Stimulated activated CD4-positive, alpha-beta T cell treated with anti-CD3 and anti-CD28 coated beads, Interleukin-12 subunit alpha, Interleukin-12 subunit beta, amount 100 ng/mL, for 48 hours (primary cell): ENCODE data around the gene CASP7.

Source experiments
- DNase-seq, 3 donors: peaks; one replicate each; pipeline ENCODE4 v3.0.0-alpha.2; 2020; ENCODE audit warnings: low read depth in 2 of 3, low spot score in 1 of 3

The CASP7 gene

DNA sequence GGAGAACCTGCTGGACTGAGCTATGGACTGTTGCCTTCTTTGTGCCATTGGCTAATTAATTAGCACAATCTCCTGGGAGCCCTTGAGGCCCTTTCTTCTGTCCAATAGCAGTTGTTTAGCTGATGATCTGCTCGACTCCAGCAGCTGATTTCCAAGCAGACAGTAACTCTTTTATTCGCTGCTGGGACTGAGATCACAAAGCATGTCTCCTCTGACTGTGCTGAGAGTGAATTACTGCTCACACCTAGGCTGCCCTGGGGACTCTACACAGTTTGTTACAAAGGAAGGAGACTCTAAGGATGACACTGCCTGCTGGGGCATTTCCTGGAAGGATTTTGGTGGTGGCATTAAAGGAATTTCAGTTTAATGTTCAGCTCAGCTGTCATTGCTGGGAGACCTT lies 31.4 kb downstream of the CASP7 start:
- no peak for DNase-seq

DNA sequence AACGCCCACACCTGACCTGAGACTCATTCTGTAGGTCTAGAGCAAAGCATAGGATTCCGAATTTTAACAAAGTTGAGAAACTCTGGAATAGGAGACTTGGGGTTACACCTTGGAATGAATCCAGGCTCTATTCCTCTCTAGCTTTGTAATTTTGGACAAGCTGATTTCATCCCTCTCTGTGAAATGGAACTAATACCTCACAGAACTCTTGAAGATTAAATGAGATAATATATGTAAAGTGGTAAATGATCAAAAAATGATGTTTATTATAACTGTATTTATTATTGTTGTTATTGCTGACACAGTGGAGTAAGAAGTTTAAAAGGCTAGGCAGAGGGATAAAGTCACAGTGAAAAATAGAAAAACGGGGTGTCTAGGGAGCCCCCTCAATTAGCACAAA lies 32.3 kb downstream of the CASP7 start:
- no peak for DNase-seq

DNA sequence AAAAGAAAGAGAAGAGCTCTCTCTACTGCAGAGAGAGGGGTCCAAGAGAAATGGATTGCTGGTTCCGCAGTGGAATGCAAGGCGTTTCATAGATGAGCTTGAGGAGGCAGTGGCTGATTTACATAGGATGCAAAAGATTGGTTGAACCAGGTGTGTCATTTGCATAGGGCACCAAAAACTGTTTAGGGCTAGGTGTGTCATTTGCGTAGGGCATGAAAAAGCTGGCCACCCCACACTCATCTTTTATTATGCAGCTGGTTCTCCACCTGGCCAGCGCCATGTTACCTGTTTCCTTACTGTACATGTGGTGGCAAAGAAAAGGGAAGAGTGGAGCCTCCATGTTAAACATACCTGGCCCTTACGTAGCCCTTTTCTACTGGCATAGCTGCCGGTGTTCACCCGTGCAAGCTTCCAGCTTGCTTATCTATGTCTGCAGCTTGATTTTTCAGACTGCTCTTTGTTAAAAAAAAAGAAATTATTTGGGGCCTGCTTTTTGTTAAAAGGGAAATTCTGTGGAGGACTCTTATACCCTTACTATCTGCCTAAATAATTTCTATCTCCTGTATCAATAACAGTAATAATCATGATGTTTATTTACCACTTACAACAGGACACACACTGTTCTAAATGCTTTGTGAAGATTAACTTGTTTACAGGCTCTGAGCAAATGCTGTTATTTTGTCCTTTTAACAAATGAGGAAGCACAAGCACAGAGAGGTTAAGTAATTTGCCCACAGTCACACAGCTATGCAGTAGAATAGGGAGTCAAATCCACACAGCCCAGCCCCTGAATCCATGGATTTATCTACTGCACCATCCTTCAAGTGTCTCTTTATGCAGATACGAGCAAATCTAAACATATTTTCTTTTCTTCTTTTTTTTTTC lies 33.3 kb downstream of the CASP7 start:
- DNase-seq = no peak

DNA sequence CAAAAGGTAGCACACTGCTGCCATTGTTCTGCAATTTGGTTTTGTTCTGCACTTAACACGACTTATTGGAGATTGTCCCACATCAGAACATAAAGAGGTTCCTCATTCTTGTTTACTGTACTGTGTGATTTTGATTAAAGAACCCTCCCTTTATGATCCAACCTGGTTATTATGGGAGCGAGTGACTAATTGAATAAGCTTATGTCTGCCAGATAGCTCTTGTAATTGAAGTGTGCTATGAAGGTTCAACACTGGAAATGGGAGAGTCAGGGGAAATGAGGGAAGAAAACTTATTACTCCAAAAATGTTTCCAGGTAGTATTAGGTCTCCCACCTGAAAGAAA lies 33.9 kb downstream of the CASP7 start:
- DNase-seq = no peak

DNA sequence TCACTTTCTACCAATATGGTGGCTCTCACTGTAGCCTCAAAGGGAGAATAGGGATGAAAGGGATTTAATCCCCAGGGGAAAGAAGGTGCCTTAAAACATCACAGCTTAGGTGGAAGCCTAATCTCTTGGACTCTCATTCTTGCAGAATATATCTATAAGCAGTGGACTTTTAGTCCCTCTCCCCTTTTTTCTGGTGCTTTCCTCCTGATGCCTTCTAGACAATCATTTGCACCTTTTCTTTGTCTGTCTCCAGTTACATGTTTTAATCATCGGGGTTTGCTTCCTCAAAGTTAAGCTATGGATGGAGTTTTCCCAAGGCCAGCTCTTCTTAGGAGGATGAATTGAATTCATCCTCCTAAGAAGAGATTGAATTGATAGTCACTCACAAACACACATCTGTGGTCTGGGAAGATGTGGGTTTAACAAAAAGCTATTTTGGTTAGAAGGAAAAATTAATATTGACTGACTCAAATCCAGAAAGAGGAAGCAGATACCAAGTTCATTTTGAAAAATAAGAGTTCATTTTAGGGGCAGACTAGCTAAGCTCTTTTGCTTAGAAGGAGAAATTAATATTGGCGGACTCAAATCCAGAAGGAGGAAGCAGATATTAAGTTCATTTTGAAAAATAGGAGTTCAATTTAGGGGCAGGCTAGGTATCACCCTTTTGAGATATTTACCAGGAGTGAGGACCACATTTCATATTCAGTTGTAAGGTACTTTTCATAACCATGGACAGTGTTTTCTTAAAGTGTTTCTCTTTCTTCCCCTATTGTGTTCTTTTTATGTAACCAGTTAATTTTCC lies 36.6 kb downstream of the CASP7 start:
- DNase-seq = no peak

DNA sequence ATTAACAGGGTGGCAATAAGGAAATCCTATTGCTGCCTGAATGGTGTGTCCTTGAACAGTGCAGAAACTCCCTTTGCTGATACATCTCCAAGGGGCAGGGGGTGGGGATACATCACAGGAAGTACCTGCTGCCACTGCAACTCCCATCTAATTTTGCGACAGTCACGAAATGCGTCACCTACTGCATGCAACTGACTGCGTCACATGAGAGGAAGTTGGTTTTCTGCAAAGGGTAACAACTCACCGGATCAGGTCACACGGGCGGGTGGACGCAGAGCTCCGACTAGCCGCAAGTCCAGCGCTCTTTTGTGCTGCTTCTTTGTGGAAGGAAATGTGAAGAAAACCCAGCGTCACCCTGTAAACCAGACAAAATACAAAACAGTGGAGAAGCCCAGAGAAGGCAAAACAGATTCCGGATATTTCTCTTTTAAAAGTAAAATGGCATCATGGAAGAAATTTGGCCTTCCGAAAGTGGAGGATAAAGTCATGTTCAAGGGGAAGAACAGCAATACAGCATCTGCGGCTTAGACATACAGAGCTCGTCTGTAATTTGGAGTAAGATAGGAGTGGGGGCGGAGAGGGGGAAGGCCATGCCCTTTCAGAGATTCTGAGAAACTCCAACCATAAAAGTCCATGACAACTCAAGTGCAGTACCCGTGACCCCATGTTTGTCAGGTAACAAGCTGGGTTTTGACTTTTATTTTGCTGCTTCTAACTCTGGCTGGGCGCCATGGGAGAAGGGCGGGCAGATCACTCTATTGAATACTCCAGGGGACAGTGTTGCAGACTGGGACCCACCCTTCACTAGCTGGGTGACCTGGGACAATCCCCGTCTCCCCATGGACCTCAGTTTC lies 39.5 kb downstream of the CASP7 start:
- DNase-seq = no peak

DNA sequence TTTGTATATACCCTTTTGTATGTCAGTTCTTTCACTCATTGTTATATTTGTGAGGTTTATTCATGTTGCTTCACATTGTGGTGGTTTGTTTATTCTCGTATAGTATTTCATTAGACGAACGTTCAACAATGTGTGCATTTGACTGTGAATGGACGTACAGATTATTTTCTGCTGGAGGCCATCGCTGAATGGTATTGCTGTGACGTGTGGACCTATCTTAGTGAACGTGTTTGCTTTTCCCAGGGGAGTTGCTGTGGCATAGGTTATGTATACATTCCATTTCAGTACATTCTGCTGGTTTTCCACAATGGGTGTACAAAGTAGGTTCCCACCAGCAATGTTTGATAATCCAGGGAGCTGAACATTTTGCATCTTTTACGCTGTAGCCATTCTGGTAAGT lies 40.7 kb downstream of the CASP7 start:
- no peak for DNase-seq

DNA sequence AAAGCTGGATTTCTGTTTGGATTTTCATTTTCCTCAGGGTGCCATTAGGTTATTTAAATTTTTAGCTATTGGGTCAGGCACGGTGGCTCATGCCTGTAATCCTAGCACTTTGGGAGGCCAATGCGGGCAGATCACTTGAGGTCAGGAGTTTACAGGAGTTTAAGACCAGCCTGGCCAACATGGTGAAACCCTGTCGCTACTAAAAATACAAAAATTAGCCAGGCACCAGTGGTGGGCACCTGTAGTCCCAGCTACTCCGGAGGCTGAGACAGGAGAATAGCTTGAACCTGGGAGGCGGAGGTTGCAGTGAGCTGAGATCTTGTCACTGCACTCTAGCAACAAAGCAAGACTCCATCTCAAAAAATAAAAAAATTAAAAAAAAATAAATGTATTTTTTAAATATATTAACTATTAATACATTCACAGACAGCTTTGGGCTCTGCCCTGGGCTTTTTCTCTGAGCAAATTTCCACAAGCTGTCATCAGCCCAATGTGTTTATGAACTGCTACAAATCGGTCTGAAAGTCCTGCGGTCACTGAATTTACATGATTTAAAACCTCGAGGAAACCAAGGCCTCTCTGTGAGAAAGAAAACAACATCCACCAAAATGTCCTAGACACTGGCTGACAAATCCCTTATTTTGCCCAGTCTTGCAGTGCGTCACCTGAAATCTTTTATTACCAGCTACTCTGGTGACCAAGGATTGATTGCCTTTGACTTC lies 52.6 kb downstream of the CASP7 start:
- no peak for DNase-seq

DNA sequence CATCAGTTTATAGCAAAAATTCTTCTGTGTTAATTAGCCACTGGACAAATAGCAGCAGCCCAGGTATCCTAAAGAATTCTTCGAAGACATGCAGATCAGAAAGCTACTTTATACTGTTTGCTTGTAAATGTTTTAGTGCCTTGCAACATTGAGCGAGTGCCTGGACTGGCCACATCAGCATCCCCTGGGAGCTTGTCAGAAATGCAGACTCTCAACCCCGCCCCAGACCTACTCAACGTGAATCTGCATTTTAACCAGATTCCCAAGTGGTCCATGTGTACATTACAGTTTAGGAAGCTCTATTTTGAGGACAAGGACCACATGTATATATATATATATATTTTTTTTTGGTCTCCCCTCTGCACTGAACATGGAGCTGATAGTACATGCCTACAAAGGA lies 53.3 kb downstream of the CASP7 start:
- no peak for DNase-seq

DNA sequence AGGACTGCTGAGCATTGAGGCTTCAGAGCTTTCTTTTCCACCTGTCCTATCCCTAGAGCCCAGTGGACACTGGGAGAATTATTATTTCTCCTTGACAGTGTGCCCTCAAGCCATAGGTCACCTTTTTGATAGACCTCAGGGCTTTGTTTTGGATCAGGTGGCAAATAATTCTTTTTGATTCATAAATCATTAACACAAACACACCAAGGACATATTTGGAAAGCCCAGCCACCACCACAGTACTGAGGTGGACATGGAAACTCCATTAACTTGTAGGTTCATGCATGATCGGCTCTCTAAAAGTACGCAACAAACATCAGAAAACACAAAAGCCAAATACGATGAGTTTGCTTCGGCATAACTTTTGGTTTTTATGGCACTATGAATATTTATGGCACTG lies 53.9 kb downstream of the CASP7 start:
- DNase-seq = no peak

DNA sequence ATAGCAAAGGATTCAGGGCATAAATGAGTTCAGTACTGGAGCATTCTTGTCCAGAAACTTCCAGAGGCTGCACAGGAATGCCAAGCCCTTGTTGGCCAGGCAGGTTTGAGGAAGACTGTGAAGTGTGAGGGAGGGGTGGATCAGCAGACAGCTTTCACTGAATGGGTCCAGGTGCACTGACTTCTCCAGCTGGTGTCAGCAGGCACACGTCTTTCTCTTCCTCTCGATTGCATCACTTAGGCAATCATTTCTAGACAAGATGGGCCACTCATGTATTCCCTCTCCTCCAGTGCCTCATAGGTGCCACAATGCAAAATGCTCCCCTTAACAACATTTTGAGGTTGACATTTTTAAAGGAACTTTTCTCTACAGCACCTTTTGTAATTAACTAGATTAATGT lies 56.2 kb downstream of the CASP7 start:
- DNase-seq = no peak

DNA sequence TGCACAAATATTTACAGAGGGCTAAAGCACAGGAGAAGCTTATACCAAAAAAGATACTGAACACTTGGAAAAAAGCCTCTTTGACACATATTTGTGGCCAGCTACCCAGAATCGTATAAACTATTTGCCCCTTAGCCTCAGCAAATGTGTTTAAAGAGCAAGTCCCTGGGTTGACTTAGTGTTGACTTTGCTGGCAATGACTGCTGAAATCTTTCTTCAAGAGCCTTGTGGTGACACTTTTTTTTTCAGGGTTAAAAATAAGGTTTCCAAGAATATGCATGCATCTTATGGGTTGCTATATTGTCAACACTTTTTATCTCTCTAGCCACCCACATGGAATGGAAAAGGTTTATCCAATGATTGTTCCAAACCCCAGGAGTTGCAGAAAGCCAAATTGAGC lies 56.9 kb downstream of the CASP7 start:
- no peak for DNase-seq

DNA sequence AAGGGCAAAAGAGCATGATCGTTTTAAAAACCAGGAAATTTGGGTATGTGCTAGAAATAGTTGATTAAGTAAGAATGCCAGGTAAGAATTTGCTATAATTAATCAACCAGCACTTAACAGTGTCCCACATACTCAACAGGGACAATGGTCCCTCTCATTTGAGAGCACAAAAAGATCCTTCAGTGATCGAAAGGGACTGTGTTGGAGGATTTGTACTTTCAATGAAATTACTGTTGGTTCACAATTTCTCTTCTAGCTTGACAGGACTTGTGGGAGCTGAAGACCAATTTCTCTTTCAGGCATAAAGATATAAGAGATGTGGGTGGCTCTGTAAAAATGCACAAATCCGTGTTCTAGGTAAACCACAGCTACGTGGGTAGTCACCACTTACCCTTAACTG lies 59.3 kb downstream of the CASP7 start:
- no peak for DNase-seq

DNA sequence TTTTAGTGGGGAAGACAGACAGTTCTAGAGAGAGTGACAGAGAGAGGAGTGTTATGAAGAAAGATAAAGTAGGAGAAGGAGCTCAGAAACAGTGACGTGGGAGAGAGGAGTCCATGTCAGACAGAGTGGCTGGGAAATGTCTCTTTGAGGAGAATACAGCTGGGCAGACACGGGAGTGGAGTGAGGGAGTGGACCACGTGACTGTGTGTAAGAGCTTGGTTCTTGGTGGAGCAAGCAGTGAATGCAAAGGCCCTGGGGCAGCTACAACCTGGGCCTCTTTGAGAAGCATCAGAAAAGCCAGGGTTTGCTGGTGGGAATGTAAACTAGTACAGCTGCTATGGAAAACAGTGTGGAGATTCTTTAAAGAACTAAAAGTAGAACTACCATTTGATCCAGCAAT lies 59.9 kb downstream of the CASP7 start:
- DNase-seq = no peak

DNA sequence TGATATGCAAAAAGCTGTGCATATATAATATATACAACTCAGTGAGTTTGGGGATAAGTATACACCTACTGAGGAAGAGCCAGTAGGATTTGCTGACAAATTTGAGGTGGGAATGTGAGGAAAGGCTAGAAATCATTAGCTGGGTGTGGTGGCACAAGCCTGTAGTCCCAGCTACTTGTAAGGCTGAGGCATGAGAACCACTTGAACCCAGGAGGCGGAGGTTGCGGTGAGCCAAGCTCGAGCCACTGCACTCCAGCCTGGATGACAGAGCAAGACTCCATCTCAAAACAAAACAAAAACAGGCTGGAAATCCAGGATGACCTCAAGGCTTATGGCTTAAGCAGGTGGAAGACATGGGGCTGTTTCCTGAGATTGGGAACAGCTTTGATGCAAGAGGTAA lies 61.1 kb downstream of the CASP7 start:
- no peak for DNase-seq

DNA sequence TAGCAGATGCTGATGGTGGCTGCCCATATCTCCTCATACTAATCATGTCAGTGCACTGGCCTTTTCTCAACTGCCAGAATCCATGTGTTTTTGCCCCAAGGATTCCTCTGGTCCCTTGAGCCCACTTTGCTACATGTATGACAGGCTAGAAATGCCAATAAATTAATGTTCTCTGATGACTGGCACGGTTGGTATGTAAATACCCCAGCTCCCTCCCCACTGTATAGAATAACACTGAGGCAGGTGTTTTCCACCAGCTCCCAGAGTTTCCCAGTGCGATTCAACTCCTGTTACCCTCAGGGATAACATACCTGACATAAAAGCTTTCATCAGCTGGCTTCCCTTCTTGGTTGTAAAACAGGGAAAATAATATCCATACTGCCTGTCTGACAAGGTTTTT lies 62.8 kb downstream of the CASP7 start:
- DNase-seq = no peak

DNA sequence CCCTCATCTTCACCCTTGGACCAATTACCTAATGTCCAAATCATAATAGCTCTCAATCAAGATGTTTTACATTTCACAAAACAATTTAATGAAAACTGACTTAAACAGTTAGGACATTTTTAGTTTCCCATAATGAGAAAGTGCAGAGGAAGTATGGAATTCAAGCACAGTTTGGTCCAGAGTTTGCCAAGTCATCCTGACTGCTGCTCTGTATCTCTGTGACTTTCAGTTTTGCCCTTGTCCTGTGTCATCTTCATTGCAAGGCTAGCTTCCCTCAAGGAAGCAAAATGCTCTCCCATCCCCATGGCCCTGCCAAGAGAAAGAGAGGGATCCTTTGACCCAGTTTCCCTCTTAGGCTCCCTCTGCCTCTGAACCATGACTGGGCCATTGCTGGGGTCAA lies 63.9 kb downstream of the CASP7 start:
- DNase-seq = no peak

DNA sequence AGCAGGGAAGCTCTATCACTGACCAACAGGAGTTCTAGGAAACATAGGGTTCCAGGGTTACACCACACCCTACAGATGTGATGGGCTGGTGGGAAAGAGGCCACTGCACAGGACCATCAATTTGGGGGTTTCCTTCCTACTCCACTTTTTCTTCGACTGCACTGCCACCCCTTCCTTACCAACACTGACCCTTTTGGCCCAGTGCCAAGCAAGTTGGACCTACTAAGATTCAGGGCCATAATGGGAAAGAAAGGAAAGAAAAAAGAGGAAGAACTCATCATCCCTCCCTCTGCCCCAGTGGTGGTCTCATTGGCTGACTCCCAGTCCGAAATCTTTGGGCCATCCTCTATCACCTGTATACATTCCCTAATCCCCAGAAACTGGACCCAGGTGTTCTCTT lies 65.7 kb downstream of the CASP7 start:
- no peak for DNase-seq

DNA sequence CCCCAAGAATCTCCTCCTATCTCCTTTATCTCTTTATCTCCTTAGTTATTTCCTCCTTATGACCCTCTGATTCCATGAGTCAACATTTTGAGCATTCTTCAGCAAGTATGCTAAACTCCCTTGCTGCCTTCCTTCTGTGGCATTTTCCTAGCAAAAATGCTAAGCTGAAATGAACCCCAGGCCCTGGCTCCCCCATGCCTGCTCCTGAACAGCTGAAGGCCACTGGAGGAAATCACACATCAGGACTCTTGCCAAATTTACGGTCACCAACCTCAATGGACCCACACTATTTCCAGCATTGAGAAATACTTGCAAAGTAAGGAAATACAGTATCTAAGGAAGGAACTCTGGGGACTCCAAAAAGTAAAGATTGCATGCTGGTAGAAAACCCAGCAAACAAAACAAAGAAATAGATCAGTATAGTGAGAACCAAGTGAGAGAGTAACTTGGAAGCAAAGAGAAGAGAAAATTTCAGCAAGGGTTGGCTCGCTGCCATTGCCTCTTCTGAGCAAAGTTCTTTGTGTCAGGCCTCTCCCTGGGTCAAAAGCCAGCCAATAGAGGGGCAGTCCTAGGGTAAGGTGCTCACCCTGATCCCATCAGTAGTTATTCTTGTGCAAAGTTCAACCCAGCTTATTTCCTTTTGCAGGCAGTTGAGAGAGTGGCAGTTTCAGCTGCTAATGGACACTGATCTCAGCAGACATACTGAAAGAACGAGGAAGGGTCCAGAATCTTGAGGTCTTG lies 66.7 kb downstream of the CASP7 start:
- no peak for DNase-seq

DNA sequence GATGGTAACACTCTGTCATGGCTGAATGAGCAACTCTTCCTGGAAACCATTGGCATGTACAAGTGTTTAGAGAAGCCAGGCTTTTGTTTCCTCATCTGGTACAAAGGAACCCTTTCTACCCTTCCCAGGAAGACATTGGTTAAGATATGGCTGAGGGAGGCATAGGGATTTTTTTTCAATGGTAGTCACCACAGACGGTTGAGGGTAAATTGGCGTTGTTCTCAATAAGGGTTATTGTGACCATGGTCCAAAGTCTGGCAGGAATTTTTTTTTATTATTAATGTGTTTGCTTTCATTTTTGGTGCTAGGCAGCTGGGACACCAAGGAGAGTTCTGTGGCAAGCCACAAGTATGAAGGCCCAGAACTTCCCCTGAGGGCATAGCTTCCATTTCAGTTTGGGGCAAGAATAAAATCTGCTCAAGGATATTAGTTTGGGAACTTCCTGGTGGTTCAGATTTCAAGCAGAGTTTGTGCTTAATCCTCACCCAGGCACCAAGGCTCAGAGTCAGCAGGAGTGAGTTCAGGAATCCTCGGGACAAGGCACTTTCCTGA lies 71.5 kb downstream of the CASP7 start, which contains the start of gene PLEKHS1:
TSS of gene PLEKHS1 (plus strand) at position 502 of the 552 bp plus-strand sequence. CDS start 3,596 bp downstream, outside the sequence.
- DNase-seq = no peak
